Gastrocnemius medialis (tissue), 4 donors: ENCODE measurements around the gene SLC8B1. TPM values are rescaled to one million over a fixed set of nuclear protein-coding genes. Genes with fewer than 3 reads are reported as not detected.
A peak's percentile ranks its signal among the peaks of the same experiment; 100 is the strongest.
"Not testable (repeated sequence)": the region's sequence is repeated elsewhere in the genome, so short reads cannot be mapped to it uniquely, and the experiment has no call there.

ENCODE experiments used
- ATAC-seq, 2 donors: fragments of 150-250 bp; one replicate each; pipeline ENCODE4 v1.9.1; 2016
- DNase-seq, 2 donors: peaks; one replicate each; pipeline ENCODE4 v3.0.0-alpha.2; 2019
- H3K27ac ChIP-seq, 4 donors: fragments of 200-600 bp; sonication (generic); 1 replicate in 1 of 4; 2 replicates in 3 of 4; pipeline ENCODE4 v1.5.1; 2016 to 2018; ENCODE audit warnings: mild to moderate bottlenecking in 2 of 4, moderate library complexity in 1 of 4
- H3K27me3 ChIP-seq, 3 donors: fragments of 200-600 bp; sonication (generic) in 2 of 3; 1 replicate in 1 of 3; 2 replicates in 2 of 3; pipeline versions ENCODE4 v1.5.1 to v1.6.0; 2016 to 2019; ENCODE audit warnings: mild to moderate bottlenecking in 1 of 3, moderate library complexity in 1 of 3
- H3K36me3 ChIP-seq, 2 donors: fragments of 200-600 bp; sonication (generic) in 1 of 2; one replicate each; pipeline ENCODE4 v1.5.1; 2017 to 2018
- H3K4me1 ChIP-seq, 2 donors: fragments of 200-600 bp; sonication (generic) in 1 of 2; one replicate each; pipeline ENCODE4 v1.5.1; 2016 to 2017; ENCODE audit warnings: mild to moderate bottlenecking in 2 of 2
- H3K4me3 ChIP-seq, 4 donors: fragments of 200-600 bp; sonication (generic) in 3 of 4; 1 replicate in 1 of 4; 2 replicates in 3 of 4; pipeline ENCODE4 v1.5.1; 2016 to 2019; ENCODE audit warnings: mild to moderate bottlenecking in 2 of 4
- H3K9me3 ChIP-seq, 3 donors: fragments of 200-600 bp; sonication (generic) in 2 of 3; 1 replicate in 1 of 3; 2 replicates in 2 of 3; pipeline ENCODE4 v1.5.1; 2016 to 2019
- CTCF ChIP-seq, 5 experiments: fragments of 450-650 bp in 3 of 5; fragments of 200-600 bp in 2 of 5; sonication (generic) in 2 of 5; IDR thresholded peaks in 4 of 5; conservative IDR thresholded peaks in 1 of 5; 1 replicate in 4 of 5; 2 replicates in 1 of 5; pipeline ENCODE4 v1.5.1; 2016 to 2019; ENCODE audit warnings: antibody characterized with exemption in 5 of 5, mild to moderate bottlenecking in 3 of 5, moderate library complexity in 3 of 5
- POLR2A ChIP-seq, 2 donors: fragments of 450-650 bp; IDR thresholded peaks; one replicate each; pipeline ENCODE4 v1.6.1; 2017; ENCODE audit warnings: antibody characterized with exemption in 2 of 2, mild to moderate bottlenecking in 2 of 2, moderate library complexity in 2 of 2
- in situ Hi-C, 4 donors: fragments of 200-750 bp; cut with MboI; loops; one replicate each; pipeline versions ENCODE4 v1.15.0 to v1.8.0; 2017; ENCODE audit warnings: low sequenced_read_pairs in 4 of 4
- intact Hi-C: fragments of 100-400 bp; cut with DNase I; formaldehyde crosslinking; loops from one replicate; pipeline ENCODE4 v1.15.1; 2023; ENCODE audit warnings: low total_unique reads
- total RNA-seq, 4 donors: library from RNA; depleted of rRNA; stranded (reverse); fragments of >200 nt; gene quantifications; one replicate each; pipeline versions ENCODE4 v1.1.0 to v1.2.3, GENCODE V29; 2016

SLC8B1 gene
- total RNA-seq, 4 donors from 2014 or later: 8.2 to 21.2 (median 14.5) TPM

DNA sequence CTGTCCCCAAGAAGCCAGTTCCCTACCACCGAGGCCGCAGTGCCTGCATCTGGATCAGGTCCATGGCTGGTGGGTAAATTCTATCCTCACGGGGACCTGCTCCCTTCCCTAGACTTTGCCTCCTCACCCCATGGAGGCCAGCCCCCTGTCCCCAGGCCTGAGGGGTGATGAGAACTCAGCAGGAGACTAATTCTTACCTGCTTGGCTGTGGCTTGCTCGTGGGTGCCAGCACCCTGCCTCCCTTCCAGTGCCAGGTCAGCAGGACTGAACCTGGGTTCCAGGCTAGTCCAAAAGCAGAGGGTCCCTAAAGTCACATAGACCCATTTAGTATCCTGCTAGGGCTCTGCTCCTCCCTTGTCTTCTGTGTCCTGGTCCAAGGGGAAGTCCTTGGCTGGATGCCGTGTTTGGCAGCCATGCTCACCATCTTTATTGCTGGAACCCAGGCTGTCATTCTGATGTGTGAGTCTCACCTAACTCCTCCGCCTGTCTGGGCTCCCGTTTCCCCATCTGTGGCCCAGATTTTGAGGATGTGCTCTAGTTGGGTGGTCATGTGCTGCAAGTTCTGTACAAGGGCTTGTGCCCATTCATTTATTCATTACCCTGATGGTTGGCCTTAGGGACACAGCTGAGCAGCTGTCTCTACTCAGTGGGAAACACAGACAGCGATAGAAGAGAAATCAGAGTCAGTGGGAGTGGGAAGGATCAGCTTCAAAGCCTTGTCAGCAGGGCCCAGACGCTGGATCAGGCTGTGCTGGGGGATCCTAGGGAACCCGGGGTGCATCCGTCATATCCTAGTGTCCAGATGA lies 24.4 kb upstream of the SLC8B1 start:
- TF ChIP-seq POLR2A (IDR thresholded peaks at IDR 0.05): no peak
- no peak for TF ChIP-seq CTCF (IDR thresholded peaks at IDR 0.05 in 4 of 5, conservative IDR thresholded peaks at IDR 0.05 in 1 of 5)
- no peak for ATAC-seq
- H3K27me3 ChIP-seq: no peaks in the 10 kb centered on the region
- peaks cover 14% of the 10 kb centered on the region in 2 donors for H3K4me1 ChIP-seq
- H3K4me3 ChIP-seq: peak overlapping the region; percentile 66 to 91 (median 80)
- intact Hi-C loops (loop anchor here (2.0 kb wide), 2 partner anchors 167 to 175 kb away; partner anchors contain the start of genes DDX54 and RITA1), in situ Hi-C loops (no loop called here)
- peak in 1 of 2 donors; percentile 31 for DNase-seq
- H3K36me3 ChIP-seq: no peaks in the 10 kb centered on the region
- peak overlapping the region; percentile 85 to 92 (median 90) for H3K27ac ChIP-seq
- H3K9me3 ChIP-seq: no peaks in the 10 kb centered on the region

- TF ChIP-seq POLR2A (IDR thresholded peaks at IDR 0.05) (peak; percentile 76 to 77), CTCF (IDR thresholded peaks at IDR 0.05 in 4 of 5, conservative IDR thresholded peaks at IDR 0.05 in 1 of 5) (peak in 1 of 5 experiments; percentile 20)
- intact Hi-C loops (loop anchor here (1.0 to 2.0 kb wide), 4 partner anchors 23 to 174 kb away; partner anchors contain the start of genes DDX54, RITA1 and SLC8B1), in situ Hi-C loops (no loop called here)
Observed at GRCh38 chr12:113358381-113359132, 23.6 kb upstream of the SLC8B1 start, which contains the start of gene PLBD2. Gene PLBD2 (plus strand): TSS chr12:113358587. CDS start chr12:113358601, 14 bp downstream.

DNA sequence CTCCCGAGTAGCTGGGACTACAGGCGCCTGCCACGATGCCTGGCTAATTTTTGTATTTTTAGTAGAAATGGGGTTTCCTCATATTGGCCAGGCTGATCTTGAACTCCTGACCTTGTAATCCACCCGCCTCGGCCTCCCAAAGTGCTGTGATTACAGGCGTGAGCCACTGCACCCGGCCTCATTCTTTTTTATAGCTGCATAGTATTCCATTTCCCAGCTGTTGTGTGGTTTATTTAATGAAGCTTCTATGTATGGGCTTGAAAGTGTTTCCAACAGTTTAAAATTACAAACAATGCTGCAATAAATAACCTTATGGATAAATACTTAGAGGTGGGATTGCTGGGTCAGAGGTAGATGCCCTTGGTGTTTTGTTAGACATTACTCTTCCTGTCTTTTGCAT lies 19.3 kb upstream of the SLC8B1 start:
- H3K4me1 ChIP-seq, H3K27ac ChIP-seq, H3K36me3 ChIP-seq, H3K4me3 ChIP-seq, H3K9me3 ChIP-seq, DNase-seq, ATAC-seq, H3K27me3 ChIP-seq, in situ Hi-C loops, intact Hi-C loops: not testable (repeated sequence)

More at GRCh38 chr12:113358381-113359132, 23.6 kb upstream of the SLC8B1 start, which contains the start of gene PLBD2:
- ATAC-seq: peak; percentile 94 to 95
- H3K27ac ChIP-seq: peak within 1 kb of the TSS; percentile 85 to 92 (median 90)
- H3K36me3 ChIP-seq: no peaks in the 10 kb centered on the region
- DNase-seq: peak; percentile 92 to 93
- no peaks in the 10 kb centered on the region for H3K9me3 ChIP-seq
- H3K4me3 ChIP-seq: peak within 1 kb of the TSS; percentile 66 to 91 (median 80)
- H3K4me1 ChIP-seq: peaks cover 14% of the 10 kb centered on the region in 2 donors
- no peaks in the 10 kb centered on the region for H3K27me3 ChIP-seq

DNA sequence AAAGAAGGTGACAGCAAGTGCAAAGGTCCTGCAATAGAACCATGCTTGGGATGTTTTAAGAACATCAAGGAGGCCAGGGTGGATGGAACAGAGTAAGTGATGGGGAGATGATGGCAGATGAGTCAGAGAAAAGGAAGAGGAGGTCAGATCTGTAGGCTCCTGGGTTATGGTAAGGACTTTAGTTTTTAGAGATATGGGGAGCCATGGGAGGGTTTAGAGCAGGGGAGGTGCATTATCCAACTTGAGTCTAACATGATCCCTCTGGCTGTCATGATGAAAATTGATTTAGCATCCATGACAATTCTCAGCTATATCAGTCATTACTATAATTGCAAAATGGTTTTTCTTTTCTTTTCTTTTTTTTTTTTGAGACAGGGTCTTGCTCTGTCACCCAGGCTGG lies 16.2 kb upstream of the SLC8B1 start:
- in situ Hi-C loops (no loop called here), intact Hi-C loops (no loop called here)
- ATAC-seq: no peak
- no peak overlapping the region for H3K4me3 ChIP-seq
- H3K9me3 ChIP-seq: no peaks in the 10 kb centered on the region
- TF ChIP-seq POLR2A (IDR thresholded peaks at IDR 0.05): no peak
- TF ChIP-seq CTCF (IDR thresholded peaks at IDR 0.05 in 4 of 5, conservative IDR thresholded peaks at IDR 0.05 in 1 of 5): no peak
- no peaks in the 10 kb centered on the region for H3K27me3 ChIP-seq
- no peak overlapping the region for H3K27ac ChIP-seq
- DNase-seq: no peak
- H3K4me1 ChIP-seq: no peaks in the 10 kb centered on the region
- H3K36me3 ChIP-seq: no peaks in the 10 kb centered on the region
